CD1c-positive myeloid dendritic cell (primary cell): Measurements from ENCODE around the gene LKAAEAR1.

Source experiments
- DNase-seq: peaks from one replicate; pipeline ENCODE4 v3.0.0-alpha.2; 2016; ENCODE audit errors: extremely low spot score

LKAAEAR1 gene

GRCh38 chr20:64050261-64051032 lies 33.8 kb downstream of the LKAAEAR1 start:
- no peak for DNase-seq

DNA sequence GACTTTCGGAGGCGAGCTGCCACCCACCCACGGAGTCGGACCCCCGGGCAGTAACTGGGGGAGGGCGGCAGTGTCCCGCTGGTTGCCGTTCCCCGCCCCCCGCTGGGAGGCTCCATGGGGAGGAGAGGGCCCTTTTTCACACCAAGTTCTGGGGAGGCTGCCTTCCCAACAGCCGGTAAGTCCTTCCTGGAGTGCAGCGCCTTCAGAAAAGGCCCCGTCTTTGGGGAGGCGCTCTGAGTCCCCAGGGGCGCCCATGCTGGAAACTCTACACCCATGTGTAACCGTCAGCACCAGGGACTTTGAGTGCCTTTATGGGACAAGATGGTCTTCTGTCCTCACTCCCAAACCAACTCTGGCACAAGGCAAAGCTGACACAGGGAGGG lies 34.3 kb downstream of the LKAAEAR1 start:
- DNase-seq, result no peak

DNA sequence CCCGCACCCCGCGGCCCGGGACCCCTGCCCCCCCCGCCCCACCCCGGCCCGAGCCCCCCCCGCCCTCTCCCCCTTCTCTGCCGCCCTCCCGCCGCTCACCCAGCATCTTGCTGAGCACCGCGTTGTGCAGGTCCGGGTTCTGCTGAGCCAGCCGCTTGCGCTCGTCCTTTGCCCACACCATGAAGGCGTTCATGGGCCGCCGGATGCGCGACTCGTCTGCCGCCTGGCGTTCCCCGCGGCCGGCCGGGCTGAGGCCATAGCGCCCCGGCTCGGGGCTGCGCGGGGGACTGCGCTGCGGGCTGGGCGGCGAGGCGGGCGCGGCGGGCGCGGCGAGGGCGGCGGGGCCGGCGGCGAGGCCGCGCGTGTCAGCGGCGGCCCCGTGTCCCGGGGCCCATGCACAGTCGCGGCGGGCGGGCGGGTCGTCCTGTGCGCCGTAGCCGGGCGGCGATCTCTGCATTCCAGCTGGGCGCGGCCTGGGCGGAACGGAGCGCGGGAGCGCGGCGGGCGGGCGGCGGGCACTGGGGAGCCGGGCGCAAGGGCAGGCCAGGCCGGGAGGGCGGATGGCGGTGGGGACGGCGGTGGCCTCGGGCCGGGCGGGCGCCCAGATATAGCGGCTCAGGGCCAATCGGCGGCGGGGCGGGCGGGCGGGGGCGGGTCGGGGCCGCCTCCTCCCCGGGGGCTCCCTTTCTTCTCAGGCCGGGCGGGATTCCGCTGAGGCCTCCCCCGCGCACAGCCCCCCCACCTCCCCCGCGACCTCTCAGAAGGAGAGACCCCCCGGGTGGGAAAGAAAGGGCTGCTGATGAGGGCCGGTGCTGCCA lies 34.9 kb downstream of the LKAAEAR1 start, which contains the start of gene SOX18:
Gene SOX18 (minus strand): TSS at position 580 of the 818 bp plus-strand sequence. CDS start 123 bp downstream, at position 457.
- DNase-seq, result peak; percentile 35

GRCh38 chr20:64048402-64049044 lies 35.7 kb downstream of the LKAAEAR1 start:
- no peak for DNase-seq

GRCh38 chr20:64047968-64048401 lies 36.2 kb downstream of the LKAAEAR1 start:
- no peak for DNase-seq

DNA sequence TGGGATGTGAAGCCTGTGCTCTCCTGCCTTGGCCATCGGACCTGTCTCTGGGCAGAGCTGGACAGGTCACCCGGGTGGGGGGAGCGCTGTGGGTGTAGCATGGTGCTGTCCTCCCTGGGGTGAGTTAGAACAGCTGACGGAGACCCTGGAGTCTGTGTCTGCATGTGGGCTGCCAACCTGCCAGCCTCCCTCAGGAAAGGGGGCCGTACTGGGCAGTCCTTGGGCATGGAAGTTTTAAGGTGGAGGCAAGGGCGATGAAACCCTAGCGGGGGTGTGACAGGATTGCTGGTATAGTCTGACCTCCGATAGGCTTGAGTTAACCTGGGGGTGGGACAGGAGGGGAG lies 37.2 kb downstream of the LKAAEAR1 start:
- DNase-seq, result no peak

- DNase-seq, result no peak
These were observed 38.7 kb downstream of the LKAAEAR1 start for GRCh38 chr20:64045346-64046011.

DNA sequence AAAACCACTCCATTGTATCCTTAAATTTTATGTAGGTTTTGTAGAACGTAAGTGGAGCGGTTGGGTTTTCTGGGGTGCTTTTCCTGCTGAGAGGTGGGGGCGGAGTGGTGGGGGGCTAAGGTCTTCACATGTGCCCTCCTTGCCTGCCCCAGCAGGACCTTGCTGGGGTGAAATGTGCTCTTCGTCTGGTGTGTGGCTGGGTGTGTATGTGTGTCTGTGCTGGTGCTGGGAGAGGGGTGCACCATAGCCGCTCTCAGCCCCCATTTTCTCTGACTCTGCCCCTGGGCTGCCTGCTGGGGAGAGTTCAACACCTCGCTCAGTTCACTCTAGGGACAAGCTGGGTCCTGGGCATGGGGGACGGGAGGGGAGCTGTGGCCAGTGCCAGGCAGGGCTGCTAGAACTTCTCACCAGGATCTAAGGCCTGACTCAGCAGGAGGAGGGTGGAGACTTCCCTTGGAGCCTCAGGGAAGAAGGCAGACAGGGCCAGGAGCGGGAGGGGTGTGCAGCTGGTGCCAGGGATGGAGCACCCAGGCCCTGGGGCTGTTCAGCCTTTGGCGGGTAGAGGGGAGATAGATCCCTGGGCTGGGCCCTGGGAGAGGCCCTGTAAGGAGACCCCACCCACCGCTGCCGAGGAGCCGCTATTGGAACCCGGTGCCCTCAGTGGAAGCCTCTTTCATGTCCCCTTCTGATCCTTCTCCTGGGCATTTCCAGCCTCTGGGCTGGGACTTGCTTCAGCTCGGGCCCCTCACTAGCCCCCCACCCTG lies 39.5 kb downstream of the LKAAEAR1 start:
- no peak for DNase-seq

- no peak for DNase-seq
These were observed 40.4 kb downstream of the LKAAEAR1 start for GRCh38 chr20:64043768-64044167.

DNA sequence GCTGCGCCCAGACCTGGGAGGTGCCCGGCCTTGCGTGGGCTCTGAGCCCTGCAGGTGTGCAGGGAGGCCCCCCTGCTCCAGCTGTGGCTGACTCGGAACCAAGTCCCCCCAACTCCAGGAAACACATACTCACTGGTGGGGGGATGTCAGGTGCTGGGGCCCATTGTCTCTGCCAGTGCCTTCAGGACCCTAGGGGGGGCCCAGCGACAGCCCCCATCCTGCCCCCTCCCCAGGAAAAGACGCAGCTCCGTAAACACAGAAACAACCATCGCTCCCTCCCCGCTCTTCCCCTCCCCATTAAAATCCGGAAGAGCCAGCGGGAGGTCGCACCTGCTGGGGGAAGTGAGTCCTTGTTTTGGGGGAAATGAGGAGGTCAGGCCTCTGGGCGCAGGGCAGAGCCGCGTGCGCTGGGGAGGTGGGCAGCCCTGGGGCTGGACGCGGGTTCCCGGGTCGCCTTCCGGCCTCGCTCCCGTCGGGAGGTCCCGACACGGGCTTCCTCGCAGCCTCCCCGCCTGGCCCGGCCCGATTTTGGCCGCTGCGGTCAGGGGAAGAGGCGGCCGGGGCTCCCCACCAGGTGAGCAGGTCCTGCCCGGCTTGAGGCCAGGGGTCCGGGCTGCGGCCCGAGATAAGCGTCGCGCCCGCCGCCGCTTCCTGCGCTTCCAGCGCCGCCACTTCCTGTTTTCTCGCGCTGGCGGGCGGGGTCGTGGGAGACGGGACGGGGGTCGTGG lies 42.0 kb downstream of the LKAAEAR1 start:
- peak; percentile 24 for DNase-seq

- no peak for DNase-seq
These were observed 42.5 kb downstream of the LKAAEAR1 start for GRCh38 chr20:64041781-64042053.

- DNase-seq, result no peak
These were observed 43.0 kb downstream of the LKAAEAR1 start for GRCh38 chr20:64041040-64041780.

- DNase-seq, result no peak
These were observed 43.8 kb downstream of the LKAAEAR1 start for GRCh38 chr20:64040231-64041039.

GRCh38 chr20:64039293-64040160 lies 44.7 kb downstream of the LKAAEAR1 start:
- no peak for DNase-seq

GRCh38 chr20:64038565-64039292 lies 45.5 kb downstream of the LKAAEAR1 start:
- DNase-seq, result peak; percentile 73

GRCh38 chr20:64038224-64038564 lies 46.0 kb downstream of the LKAAEAR1 start:
- DNase-seq, result no peak

DNA sequence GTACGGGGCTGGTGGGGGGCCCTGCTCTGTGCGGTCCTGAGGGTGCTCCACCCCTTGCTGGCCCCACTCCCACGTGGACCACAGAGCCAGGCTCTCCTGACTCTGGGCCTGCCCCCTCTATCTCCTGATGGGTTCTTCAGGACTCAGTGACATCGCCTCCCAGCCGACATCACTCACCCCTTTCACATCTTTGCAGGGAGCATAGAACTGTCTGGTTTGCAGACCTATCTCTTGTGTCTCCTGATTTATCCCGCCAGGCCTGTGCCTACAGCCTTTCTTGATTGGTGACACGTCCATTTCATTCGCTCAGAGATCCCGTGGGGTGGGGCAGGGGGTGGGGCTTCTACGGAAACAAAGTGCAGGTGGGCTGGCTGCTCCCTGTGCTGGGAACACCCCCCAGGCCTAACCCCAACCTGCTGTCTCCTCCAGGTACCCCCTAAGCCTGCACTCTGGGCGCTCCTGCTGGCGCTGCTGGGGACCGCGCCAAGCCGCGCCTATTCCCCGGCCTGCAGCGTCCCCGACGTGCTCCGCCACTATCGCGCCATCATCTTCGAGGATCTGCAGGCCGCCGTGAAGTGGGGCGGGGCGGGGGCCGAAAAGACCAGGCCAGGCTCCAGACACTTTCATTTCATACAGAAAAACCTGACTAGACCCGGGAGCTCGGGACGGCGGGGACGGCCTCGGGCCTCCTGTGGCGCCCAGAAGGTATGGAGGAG lies 46.5 kb downstream of the LKAAEAR1 start:
- no peak for DNase-seq
